GM19324 (cell line): ENCODE measurements around the gene IL16.

ENCODE experiments used
- ATAC-seq: cut with Tn5 transposase; IDR thresholded peaks from one replicate; pipeline ENCODE4 v1.9.1; 2021; ENCODE audit warnings: mild to moderate bottlenecking, moderate library complexity; ENCODE audit not compliant: unreplicated experiment, low FRiP score

IL16 gene

DNA sequence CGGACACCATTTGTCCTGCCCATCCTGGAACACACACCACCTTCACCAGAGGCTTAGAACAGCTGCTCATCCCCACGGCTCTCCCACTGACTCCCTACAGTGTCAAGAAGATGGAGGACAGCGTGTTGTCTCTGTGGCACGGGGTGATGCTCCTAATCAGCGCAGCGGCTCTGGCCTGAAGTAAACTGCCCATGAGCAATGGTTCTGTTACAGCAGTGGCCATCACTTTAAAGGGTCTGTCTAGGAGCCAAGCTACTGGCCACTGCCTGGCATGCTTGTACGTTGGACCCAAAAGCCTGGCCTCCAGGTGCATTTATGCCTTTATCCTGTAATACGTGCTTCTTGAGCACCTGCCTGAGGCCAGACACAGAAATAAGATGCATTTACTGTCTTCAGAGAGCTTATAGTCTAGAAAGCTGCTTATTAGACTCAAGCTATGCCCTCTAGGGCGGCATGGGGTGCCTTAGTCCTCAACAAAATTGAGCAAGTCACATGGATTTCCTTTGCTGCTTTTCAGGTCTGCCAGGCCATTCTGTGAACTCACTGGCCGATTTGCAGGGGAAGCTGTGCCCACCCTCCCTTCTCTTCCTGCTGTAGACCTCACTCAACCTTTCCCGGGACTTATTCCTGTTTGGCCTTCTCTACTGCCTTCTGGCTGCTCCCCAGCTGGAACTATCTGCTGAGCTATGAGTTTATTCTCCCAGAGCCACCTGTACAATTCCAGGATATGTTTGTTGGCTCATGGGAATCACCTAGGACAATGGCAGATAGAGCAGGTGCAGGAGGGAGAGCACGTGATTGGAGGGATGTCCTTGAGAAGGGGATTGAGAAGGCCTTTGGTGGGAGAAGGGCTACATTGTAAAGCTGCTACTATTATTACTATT lies 75.3 kb downstream of the IL16 start:
- ATAC-seq: no peak

DNA sequence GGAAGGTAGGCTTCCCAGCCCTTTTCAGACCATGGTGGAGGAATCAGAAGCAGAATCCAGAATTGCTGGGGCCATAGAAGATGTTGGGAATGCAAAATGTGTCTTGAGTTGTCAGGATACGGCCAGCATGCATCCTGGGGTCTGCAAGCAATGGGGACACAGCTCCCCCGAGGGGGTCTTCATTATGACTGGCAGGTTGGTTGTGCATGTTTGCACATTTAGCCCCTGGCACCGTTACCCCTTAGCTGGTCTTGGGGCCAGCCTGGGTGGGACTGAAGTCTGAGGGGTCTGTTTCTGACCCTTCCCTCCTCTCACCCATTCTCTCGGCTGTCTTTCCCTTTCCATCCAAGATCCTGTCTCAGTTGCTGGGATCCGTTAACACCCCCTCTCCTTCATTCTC lies 76.5 kb downstream of the IL16 start:
- no peak for ATAC-seq

DNA sequence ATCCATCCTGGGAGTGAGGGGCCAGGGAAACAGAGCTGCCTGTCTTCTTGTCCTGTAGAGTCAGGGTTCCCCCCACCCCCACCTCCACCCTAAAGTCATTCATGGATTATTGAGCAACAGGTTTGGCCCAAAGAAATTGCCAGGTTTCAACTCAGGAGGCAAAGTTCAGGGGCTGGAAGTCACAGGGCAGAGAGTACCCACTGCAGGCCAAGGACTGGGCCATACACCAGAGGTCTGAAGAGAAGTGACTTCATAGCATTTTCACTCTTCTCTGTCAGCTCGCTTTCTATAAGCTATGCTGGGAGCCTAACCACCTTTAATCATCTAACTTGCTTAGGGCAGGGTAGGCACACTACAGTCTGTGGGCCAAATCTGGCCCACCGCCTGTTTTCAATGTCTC lies 77.2 kb downstream of the IL16 start:
- ATAC-seq: no peak

DNA sequence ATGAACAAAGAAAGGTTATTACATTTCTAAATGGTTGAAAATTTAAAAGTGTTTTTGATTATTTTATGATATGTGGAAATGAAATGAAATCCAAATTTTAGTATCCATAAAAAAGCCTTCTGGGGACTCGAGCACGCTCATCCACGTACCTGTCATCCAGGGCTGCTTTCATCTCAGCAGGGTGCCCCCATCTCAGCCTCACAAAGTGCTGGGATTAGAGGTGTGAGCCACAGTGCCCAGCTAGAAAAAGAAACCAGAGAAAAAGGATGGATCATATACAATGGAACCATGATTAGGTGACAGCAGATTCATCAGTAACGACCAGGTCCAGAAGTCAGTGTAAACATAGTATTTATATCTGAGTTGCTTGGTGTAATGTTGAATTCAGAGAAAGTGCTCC lies 77.6 kb downstream of the IL16 start:
- no peak for ATAC-seq

DNA sequence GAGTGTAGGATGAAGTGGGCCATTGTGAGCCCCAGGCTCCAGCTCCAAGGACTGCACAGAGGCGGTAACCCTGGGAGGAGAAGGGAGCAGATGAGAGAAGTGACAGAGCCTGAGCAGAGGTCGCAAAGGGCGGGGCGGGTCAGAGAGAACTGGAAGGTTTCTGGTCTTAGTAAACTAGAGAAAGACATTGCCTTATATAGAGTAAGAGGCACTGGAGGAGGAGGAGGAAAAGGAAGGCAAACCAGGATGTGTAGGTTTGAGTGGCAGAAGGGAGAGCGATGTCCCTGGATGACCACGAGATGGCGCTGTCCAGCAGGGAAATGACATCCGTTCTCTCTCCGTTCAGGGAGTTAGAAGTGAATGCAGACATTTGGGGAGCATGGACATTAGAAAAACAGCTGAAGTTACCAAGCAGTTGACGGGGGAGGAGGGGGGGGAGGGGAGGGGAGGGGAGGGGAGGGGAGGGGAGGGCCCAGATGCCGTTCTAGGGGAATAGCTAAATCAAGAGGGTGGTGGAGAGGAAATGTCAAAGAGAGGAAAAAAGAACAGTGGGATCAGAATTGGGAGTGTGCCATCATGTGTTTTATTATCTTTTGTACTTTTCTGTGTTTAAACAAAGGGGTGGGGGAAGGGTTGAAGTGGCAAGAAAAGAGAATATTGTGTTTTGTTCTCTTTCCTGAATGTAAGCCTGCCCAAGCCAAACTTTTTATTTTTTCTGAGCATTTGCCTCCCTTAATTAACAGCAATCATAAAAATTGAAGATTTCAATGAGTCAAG lies 78.4 kb downstream of the IL16 start:
- ATAC-seq: no peak

DNA sequence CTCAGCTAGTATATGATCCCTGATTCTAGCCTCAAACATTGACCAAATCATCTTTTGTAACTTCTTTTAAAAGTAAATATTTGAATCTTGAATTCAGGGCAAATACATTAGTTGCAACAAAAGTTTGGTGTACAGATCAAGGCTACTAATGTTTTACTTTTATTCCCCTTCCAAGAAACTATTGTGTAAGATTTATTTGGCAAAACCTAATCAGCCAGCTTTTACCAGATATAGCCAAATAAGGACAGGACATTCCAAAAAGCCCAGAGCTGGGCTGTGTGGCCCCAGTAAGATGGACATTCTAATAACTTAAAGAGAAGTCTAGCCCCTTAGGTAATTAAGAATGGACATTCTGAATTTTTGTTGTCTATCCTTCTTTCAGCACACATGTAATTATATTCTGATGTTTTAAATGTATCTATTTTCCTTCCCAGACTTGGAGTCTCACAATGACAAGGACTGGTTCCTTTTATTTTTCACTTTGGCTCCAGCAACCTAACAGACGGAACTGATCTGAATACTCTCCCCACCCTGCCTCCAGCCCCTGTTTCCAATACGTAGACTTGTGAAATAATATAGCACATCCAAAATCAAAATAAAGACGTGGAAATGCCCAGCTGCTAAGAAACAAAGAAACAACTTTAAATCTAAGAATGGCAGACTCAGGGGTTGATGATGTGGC lies 79.2 kb downstream of the IL16 start:
- ATAC-seq: no peak

DNA sequence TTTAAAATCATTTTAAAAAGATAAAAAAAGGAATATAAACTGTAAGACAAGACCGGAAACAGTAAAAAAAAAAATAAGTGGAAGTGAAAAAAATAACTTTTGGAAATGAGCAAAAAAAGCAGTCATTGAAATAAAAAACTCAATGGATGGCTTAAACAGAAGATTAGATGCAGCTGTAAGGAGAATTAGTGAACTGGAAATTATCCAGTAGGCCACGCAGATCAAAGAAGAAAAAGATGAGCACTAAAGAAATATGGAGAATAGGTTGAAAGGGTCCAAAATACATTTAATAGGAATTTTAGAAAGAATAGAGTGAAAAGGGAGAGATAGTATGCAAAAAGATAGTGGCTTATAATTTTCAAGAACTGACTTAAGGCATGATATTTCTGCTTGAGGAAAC lies 80.3 kb downstream of the IL16 start:
- ATAC-seq: no peak

DNA sequence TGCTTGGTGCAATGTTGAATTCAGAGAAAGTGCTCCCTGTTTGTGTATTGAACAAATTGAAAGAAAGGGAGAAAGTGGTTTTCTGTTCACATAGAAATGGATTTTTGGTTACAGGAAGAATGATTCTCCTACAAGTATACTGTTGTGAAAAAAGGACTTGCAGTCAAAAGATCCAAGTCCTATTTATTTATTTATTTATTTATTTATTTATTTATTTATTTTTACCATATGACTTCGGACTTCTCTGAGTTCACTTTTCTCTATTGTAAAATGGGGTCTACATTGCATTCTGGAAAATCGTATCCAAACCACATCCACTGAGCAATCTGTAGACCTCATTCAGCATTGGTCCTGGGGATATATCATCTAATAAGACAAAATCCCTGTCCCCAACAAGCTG lies 81.2 kb downstream of the IL16 start:
- no peak for ATAC-seq

DNA sequence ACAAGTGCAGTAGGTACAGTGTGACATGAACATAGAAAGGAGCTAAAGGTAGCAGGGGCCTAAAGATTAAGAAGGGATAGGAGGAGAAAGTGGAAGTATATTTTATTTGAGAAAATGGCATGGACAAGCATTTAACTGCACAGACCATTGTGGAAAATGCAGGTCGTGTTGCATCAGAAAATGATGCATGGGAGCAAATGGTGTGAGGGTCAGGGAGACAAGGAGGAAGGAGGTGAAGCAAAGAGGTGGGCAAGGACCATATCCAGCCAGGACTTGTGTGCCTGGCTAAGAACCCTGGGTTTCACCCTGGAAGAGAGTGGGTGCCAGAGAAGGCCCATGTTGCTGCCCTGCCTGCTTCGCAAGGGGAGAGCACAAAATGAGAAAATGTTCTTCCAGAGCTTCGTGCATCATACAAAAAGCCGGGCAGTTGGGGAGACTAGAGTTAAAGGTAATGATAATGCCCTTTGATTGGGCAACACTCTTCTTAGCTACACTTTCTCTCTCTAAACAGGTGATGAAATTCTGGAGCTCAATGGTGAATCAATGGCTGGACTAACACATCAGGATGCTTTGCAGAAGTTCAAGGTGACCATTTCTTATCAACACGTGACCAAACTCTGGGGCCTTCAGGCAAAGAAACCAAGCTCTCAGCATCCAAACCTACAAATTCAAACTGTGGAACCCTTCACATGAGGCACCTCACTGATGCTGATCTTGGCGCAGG lies 81.8 kb downstream of the IL16 start:
- no peak for ATAC-seq

DNA sequence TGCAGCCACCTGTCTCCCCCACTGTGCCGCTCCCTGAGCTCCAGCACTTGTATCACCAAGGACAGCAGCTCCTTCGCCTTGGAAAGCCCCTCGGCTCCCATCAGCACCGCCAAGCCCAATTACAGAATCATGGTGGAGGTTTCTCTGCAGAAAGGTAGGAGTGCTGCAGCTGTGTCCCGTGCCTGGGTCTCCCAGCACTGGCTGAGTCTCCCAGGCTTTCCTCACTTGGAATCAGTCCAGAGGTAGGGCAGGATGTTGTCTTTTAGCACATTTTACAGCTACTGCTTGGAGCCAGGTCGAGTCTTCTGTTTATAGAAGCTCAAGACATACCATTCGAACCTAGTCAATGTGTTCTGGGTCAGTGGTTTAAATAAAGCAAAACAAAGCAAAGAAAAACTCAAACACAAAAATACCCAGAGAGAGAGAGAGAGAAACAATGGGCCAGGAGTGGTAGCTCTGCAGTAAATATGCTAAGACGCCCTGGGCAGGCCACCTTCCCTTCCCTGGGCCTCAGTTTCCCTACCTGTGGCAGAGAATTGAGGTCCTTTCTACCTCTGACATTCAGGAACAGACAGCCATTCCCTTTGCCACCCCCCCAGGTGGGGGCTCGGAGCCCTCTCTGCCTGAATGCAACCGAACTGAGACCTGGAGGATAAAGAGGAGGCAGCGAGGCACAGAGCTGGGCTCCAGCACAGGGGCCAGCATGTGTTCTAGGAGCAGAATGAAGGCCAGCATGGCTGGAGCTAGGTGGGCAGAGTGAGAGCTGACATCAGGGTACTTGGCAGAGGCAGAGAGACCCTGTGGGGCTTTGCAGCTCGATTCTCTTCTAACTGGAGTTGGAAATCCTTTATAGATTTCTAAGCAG lies 83.2 kb downstream of the IL16 start:
- no peak for ATAC-seq

DNA sequence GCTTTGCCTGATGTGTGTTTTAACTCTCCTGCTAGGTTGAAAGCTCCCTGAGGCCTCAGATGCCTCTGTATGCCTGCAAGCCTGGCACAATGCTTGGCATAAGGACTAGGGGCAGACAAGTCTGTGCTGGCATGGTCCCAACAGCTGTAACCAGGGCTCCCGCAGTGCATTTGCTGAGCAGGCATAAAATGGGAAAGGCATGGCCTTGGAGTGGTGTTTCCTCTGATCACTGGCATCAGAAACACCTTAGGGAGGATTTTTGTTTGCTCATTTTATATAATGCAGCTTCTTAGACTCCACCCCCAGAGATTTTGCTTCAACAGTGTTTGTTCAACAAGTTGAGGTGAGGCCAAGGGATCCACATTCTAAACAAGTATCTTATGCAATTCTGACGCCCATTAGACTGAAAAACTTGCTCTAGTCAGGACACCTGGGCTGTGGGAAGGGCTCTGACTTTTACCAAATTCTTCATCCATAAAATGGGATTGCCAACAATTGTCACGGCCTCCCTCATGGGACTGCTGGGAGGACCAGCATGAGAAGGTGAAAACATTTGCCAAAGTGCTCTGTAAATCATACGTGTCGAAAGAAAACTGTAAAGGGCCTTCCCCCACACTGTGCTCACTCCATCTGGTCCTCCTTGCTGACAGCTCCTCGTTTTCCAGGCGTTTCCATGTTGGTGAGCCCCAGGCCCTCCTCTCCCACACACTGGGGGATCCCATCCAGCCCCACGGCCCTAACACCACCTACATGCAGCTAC lies 84.2 kb downstream of the IL16 start:
- no peak for ATAC-seq

DNA sequence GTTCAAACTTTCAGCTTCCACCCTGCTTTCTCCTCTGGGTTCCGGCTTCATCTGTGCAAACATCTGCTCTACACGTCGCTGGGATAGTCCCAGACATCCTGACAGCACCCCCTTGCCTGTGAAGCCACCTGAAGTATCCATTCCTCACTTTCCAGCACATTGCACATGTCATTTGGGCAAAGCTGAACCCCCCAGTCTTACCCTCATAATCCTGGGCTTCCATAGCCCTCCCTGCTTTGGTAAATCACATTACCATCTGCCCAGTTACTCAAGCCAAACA lies 84.7 kb downstream of the IL16 start:
- ATAC-seq: no peak

DNA sequence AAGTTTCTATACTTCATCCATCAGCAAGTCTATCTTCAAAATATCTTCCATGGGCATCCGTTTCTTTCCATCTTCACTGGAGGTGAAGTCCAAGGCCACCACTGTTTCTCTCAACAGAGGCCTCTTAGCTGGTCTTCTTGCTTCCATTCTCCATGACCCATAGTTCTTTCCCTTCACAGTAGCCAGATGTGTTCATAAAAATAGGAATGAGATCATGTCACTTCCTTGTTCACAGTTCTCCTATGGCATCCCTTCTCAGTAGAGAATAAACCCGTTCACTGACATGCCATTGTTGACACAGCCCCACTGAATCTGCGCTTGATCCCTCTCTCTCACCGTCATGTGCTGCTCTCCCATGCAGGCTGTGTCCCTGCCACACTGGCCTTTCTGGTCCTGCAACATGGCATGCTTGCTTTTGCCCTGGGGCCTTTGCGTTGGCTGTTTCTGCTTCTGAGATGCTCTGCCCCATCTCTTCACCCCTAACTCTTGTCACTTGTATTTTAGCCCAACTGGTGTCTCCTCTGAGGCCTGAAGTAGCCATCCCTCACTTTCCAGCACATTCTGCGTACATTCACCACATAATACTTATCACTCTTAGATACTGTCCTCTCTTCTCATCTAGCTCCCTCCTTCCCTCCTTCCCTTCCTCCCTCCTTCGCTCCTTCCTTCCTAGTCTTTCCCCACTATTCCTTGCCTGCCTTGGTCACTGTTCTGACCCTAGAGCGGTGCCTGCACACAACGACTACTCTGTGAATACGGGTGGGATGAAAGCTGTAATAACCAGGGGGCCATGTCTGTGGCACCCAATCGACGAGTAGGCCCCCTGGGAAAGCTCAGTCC lies 85.3 kb downstream of the IL16 start:
- no peak for ATAC-seq

DNA sequence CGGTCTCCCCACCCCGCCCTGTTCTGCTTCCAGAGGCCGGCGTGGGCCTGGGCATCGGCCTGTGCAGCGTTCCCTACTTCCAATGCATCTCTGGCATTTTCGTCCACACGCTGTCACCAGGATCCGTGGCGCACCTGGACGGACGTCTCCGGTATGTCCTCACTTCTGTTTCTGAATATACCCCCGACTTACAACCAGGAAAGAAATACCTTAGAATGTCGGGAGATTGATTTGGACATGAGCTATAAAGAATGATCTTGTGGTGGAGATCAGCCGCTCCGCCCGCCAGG lies 85.9 kb downstream of the IL16 start:
- no peak for ATAC-seq

DNA sequence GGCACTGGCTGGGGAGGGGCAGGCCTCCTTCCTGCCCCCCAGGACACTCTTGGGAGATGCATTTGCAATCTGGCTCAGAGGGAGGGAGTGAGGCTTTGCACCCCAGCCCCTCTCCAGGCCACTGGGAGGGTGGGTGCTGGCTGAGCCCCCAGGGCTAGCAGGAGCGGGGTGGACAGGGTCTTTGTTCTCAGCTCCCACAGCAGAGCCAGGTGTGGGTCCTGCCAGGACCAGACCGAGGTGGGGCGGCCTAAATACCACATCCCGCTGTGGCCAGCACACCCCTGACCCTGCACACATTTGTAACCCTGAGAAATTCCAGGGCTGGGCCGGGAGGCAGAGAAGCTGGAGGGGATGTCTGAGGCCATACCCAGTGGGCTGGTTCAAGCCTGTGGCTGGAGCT lies 86.2 kb downstream of the IL16 start:
- no peak for ATAC-seq

DNA sequence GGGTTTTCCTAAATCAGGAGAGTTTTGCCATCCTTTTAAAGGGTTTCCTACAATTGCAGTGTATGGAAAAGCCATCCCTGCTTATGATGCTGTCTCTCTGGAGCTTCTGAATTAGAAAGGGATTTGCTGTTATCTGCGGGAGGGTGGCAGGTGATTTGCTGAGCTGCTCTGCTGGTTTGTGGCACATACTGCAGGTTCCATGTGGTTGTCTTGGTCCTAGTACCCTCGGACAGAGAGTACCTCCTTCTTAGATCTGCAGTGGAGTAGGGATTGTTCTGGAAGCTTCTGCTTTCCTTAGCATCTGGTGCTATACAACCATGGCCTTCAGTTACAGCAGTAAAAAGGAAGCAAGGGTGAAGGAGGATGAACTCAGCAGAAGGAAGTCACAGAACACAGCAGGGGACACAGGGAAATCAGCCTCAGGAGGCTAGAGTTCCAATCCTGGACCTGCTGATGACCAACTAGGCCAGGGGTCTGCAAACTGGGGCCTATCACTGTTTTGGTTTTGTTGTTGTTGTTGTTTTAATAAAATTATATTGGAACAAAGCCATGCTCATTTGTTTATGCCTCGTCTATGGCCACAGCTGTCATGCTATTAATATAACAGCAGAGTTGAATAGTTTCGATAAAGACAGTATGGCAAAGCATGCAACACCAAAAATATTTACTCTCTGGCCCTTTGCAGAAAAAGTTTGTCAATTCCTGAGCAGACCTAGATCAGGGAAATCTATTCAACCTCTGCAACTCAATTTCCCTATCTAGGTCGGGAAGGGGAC lies 87.8 kb downstream of the IL16 start:
- ATAC-seq: peak; percentile 50

DNA sequence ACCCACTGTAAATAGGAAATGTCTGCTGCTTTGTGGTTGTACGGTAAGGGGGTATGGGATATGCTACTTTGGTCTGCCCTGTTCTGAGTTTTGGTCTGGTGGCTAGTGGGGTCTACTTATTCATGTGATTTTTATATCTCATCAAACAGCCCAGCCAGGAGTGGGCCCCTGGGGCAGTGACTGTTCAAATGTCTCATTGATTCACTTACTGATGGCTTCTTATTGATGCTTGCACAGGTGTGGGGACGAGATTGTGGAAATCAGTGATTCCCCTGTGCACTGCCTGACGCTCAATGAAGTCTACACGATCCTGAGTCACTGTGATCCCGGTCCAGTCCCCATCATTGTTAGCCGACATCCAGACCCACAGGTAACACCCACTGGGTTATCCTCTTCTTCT lies 88.8 kb downstream of the IL16 start:
- ATAC-seq: no peak

DNA sequence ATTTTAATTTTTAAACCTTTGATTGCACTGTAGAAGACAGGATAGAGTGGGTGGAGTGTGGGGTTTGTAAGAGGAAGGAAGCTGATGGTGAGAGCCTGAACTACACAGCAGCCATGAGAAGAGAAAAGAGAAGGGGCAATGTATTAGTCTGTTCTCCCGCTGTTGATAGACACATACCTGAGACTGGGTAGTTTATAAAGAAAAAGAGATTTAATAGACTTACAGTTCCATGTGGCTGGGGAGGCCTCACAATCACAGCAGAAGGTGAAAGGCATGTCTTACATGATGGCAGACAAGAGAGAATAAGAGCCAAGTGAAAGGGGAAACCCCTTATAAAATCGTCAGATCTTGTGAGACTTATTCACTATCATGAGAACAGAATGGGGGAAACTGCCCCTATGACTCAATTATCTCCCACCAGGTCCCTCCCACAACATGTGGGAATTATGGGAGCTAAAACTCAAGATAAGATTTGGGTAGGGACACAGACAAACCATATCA lies 90.0 kb downstream of the IL16 start:
- no peak for ATAC-seq
